Kasumi-1 (cell line): ENCODE data around the gene PKM.

ENCODE experiments used
- DNase-seq, 2 experiments: peaks; one replicate each; lab custom pipeline; 2025; lab: John Stamatoyannopoulos, UW

Gene PKM

DNA sequence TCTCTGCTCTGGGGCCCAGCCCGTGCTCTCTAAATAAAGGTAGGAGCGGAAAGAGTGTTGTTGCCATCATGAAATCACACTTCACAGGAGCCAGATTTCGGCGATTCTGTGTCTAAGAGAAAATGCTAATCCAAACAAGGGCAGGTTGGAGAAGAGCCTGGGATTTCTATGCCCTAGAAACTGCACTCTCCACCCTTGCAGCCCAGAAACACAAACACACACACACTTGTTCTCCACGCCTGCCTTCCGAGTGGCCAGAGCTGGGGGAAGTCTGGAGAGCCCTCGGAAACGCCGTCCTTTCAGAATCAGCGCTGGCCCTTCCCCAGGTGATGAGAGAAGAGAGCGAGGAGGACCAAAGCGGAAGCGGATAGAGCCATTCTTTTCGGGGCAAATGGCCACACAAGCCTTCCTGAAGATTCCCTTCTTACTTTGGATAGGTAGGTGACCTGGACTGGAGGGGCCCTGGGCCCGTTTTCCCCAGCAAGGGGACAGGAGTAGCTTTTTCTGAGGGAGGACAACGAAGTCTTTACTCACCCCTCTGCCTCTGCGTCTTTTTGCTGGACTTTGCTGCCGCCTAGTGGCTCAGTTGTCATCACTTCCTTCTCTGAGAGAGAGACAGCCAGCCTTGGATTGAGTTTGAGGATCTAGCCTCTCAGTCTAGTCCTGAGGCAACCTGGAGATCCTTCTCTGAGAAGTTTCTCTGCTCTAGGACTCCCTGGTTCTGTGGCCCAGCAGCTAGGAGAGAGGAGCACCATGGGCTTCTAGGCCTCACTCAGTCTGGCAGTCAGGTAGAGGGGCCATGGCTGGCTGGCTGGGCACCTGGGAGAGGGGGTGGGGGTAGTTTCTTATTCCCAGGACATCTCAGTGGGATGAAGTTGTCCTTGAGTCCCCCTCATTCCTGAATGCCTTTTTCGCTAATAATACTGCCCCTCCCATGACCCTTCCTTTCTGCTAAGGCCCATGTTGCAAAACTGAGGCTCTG lies 75.1 kb downstream of the PKM start:
- peak; percentile 80 to 85 for DNase-seq

DNA sequence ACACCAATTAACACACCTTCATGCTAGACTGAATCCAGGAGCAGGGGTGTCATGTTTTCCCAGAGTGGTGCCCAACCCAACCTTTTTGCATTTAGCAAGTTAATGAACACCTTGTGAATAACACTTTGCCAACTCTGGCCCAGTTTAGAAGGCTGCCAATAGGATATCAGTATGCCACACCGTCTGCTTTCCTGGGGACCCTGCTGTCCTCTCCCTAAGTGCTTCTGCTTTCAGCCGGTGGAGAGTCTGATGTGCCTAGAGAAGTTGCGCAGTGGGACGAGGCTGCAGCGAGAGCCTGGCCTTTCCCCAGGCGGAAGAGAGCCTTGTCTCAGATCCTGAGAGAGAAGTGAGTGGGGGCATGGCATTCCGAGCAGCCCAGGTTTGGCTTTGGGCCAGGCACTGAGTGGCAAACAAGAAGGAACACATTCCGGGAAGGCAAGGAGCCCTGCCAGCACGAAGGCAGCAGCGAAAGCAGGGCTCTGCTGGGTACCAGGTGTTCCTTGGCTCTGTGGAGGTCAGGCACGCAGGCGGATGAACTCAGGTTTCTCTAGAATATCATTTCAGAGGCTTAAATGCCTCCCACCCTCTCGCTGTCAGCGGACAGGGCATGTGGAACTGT lies 75.9 kb downstream of the PKM start:
- DNase-seq = no peak

- no peak for DNase-seq
These were observed 76.7 kb downstream of the PKM start for GRCh38 chr15:72154316-72154715.

DNA sequence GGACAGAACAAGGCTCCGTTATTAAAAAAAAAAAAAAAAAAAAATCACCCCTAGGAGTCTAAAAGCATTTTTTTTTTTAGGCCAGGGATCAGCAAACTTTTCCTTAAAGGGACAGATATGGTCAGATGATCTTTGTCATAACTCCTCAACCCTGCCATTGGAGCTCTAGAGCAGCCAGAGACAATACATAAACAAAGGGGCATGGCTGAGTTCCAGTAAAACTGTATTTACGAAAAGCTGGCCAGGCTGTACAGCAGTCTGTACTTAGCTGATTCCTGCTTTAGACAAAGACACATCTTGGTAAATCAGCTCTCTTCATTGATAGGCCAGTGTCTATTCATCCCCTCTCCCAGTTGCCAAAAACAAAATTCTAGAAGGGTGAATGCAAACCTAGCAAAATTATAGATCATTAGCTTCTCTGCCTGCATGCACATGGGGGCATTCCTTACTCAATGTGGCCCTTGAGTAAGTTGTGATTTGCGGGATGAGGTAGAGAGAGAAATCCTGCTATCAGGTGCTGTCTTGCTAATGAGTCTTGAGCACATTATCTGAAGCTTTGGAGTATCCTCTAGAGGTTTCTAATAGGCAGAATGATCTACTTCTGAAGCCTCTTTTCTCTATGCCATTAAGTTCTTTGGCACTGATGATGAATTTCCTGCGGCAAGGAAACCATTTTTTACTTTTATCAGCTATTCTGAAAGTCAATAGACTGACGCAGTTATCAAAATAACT lies 77.6 kb downstream of the PKM start:
- no peak for DNase-seq
